OCI-M2 (cell line): ENCODE measurements around the gene IRF2.
"Not testable (repeated sequence)": the region's sequence is repeated elsewhere in the genome, so short reads cannot be mapped to it uniquely, and the experiment has no call there.

Source experiments
- DNase-seq: peaks from one replicate; lab custom pipeline; 2025; ENCODE audit not compliant: unreplicated experiment; lab: John Stamatoyannopoulos, UW

The IRF2 gene

GRCh38 chr4:184349283-184350039 lies 124.9 kb downstream of the IRF2 start:
- no peak for DNase-seq

GRCh38 chr4:184348311-184349233 lies 125.8 kb downstream of the IRF2 start:
- no peak for DNase-seq

GRCh38 chr4:184347251-184348239 lies 126.8 kb downstream of the IRF2 start:
- no peak for DNase-seq

- DNase-seq: no peak
These were observed 127.7 kb downstream of the IRF2 start for GRCh38 chr4:184346682-184347081.

GRCh38 chr4:184346273-184346672 lies 128.1 kb downstream of the IRF2 start:
- not testable (repeated sequence) for DNase-seq

- DNase-seq: no peak
These were observed 128.8 kb downstream of the IRF2 start for GRCh38 chr4:184345573-184345922.

GRCh38 chr4:184344899-184345572 lies 129.3 kb downstream of the IRF2 start:
- no peak for DNase-seq

- no peak for DNase-seq
These were observed 129.9 kb downstream of the IRF2 start for GRCh38 chr4:184344435-184344834.

GRCh38 chr4:184343502-184344177 lies 130.7 kb downstream of the IRF2 start:
- peak; percentile 27 for DNase-seq

- not testable (repeated sequence) for DNase-seq
These were observed 131.5 kb downstream of the IRF2 start for GRCh38 chr4:184342857-184343237.

GRCh38 chr4:184342167-184342856 lies 132.0 kb downstream of the IRF2 start:
- no peak for DNase-seq

- not testable (repeated sequence) for DNase-seq
These were observed 134.8 kb downstream of the IRF2 start for GRCh38 chr4:184339398-184340193.

- DNase-seq: no peak
These were observed 136.4 kb downstream of the IRF2 start for GRCh38 chr4:184337907-184338306.
